Measurements from ENCODE around the gene SGMS1.

SGMS1 gene

GRCh38 chr10:50605951-50606270 is 17.8 kb downstream of the SGMS1 start:
- DNase-seq: no peak

- peak; percentile 17 for DNase-seq
These were observed 18.3 kb downstream of the SGMS1 start for GRCh38 chr10:50605269-50605950.

- no peak for DNase-seq
These were observed 18.9 kb downstream of the SGMS1 start for GRCh38 chr10:50604809-50605208.

GRCh38 chr10:50604049-50604640 is 19.6 kb downstream of the SGMS1 start:
- peak; percentile 17 for DNase-seq

GRCh38 chr10:50603151-50603850 is 20.5 kb downstream of the SGMS1 start:
- no peak for DNase-seq

GRCh38 chr10:50601974-50602373 is 21.8 kb downstream of the SGMS1 start:
- DNase-seq: no peak

- no peak for DNase-seq
These were observed 22.8 kb downstream of the SGMS1 start for GRCh38 chr10:50600831-50601477.

GRCh38 chr10:50600286-50600685 is 23.5 kb downstream of the SGMS1 start:
- DNase-seq: no peak

GRCh38 chr10:50596897-50597296 is 26.9 kb downstream of the SGMS1 start:
- DNase-seq: no peak

- no peak for DNase-seq
These were observed 27.3 kb downstream of the SGMS1 start for GRCh38 chr10:50596456-50596855.

- no peak for DNase-seq
These were observed 28.0 kb downstream of the SGMS1 start for GRCh38 chr10:50595785-50596184.

- DNase-seq: no peak
These were observed 30.0 kb downstream of the SGMS1 start for GRCh38 chr10:50593523-50594376.

- DNase-seq: no peak
These were observed 30.8 kb downstream of the SGMS1 start for GRCh38 chr10:50592961-50593418.

GRCh38 chr10:50590935-50591334 is 32.8 kb downstream of the SGMS1 start:
- DNase-seq: no peak

GRCh38 chr10:50586740-50587088 is 37.0 kb downstream of the SGMS1 start:
- DNase-seq: no peak

- no peak for DNase-seq
These were observed 37.6 kb downstream of the SGMS1 start for GRCh38 chr10:50585921-50586739.

GRCh38 chr10:50582766-50583762 is 40.7 kb downstream of the SGMS1 start:
- DNase-seq: no peak

GRCh38 chr10:50582046-50582445 is 41.7 kb downstream of the SGMS1 start:
- no peak for DNase-seq

GRCh38 chr10:50580262-50580891 is 43.4 kb downstream of the SGMS1 start:
- DNase-seq: no peak
